CD4-positive, CD25-positive, alpha-beta regulatory T cell (primary cell): ENCODE measurements around the gene DOP1A. TPM values are rescaled to one million over a fixed set of nuclear protein-coding genes. Genes with fewer than 3 reads are reported as not detected.

Experiments
- polyA plus RNA-seq, 4 donors: library from polyadenylated mRNA; unstranded; fragments of 300-500 nt; fragmentation: Illumina TruSeq; gene quantifications; one replicate each; pipeline ENCODE4 v1.2.3, GENCODE V29; 2021
- total RNA-seq: library from RNA; stranded (reverse); gene quantifications from one replicate; pipeline ENCODE4 v1.2.3, GENCODE V29; 2022

The DOP1A gene
- total and polyA plus RNA-seq, 5 donors from 2014 or later = 2.1 to 21.7 (median 2.5) TPM

Other genes with a start within 250 kb of the DOP1A start
- gene UBE3D, start 1.8 kb upstream of the DOP1A start, total RNA-seq = 7.0 TPM
- 1 to 10 TPM; 3.8 to 7.8 (median 4.7) TPM for gene UBE3D, start 1.8 kb upstream of the DOP1A start, polyA plus RNA-seq
- 15.8 TPM for gene PGM3, start 125.6 kb downstream of the DOP1A start, total RNA-seq
- gene PGM3, start 125.6 kb downstream of the DOP1A start, polyA plus RNA-seq = 1 to 10 TPM; 6.4 to 7.9 (median 7.0) TPM
- 2.1 TPM for gene RWDD2A, start 125.7 kb downstream of the DOP1A start, total RNA-seq
- gene RWDD2A, start 125.7 kb downstream of the DOP1A start, polyA plus RNA-seq = 1 to 10 TPM; 3.0 to 3.7 (median 3.3) TPM